HepG2 (cell line): ENCODE data around the gene MYH7. TPM values are rescaled to one million over a fixed set of nuclear protein-coding genes. Genes with fewer than 3 reads are reported as not detected.

Experiments
- ATAC-seq: fragments of 200-7000 bp; cut with Tn5 transposase; 3 replicates; pipeline ENCODE4 v1.9.1; 2020; ENCODE audit warnings: mild to moderate bottlenecking, moderate library complexity
- BruUV-seq: library from RNA; stranded (reverse); fragments of 400-500 nt; replicated peaks from 2 replicates; lab custom pipeline; 2021; lab: Mats Ljungman, UMichigan
- CTCF ChIA-PET: fragments of 300-600 bp; formaldehyde crosslinking; extraction: SDS; loops from one replicate; lab custom pipeline; 2021; ENCODE audit warnings: low total read pairs, inconsistent platforms, low intra/inter-chr PET ratio; lab: Yijun Ruan, JAX
- POLR2A ChIA-PET: fragments of 350-600 bp; sonication (Branson Sonifier 250); formaldehyde crosslinking; loops from one replicate; lab custom pipeline; 2020; ENCODE audit warnings: antibody characterized with exemption, inconsistent platforms; lab: Yijun Ruan, JAX
- DNase-seq: peaks from one replicate; pipeline ENCODE4 v3.0.0-alpha.2; 2015; ENCODE audit warnings: low spot score
- FAIRE-seq: peaks from 3 replicates; lab custom pipeline; 2011; peaks lifted over from hg19 to GRCh38; lab: Jason Lieb, UNC
- H2AFZ ChIP-seq: one replicate; pipeline ENCODE4 v1.6.1; 2011; ENCODE audit warnings: low read length, inconsistent platforms
- H3K27ac ChIP-seq: fragments of 300-600 bp; 3 replicates; pipeline ENCODE4 v1.8.0; 2011; ENCODE audit warnings: mixed run types, mild to moderate bottlenecking, mixed read lengths, low read length, inconsistent platforms; ENCODE audit not compliant: insufficient read depth; ENCODE audit errors: extremely low read length
- H3K27me3 ChIP-seq, 2 experiments: fragments of 200-600 bp in 1 of 2; 2 replicates in 1 of 2; 3 replicates in 1 of 2; pipeline versions ENCODE4 v1.6.0 to v1.8.0; 2011; ENCODE audit warnings: low read length in 2 of 2, mild to moderate bottlenecking in 2 of 2, moderate library complexity in 2 of 2, inconsistent platforms in 1 of 2; ENCODE audit not compliant: insufficient read depth in 2 of 2, control insufficient read depth in 1 of 2
- H3K36me3 ChIP-seq, 2 experiments: fragments of 200-600 bp in 1 of 2; replicated peaks in 1 of 2; 2 replicates in 1 of 2; 3 replicates in 1 of 2; pipeline versions ENCODE4 v1.5.1 to v1.8.0; 2011; ENCODE audit warnings: low read length in 2 of 2, inconsistent platforms in 1 of 2; ENCODE audit not compliant: insufficient read depth in 2 of 2, control insufficient read depth in 1 of 2
- H3K4me1 ChIP-seq: 2 replicates; pipeline ENCODE4 v1.5.1; 2012; ENCODE audit warnings: low read length, inconsistent platforms; ENCODE audit not compliant: insufficient read depth
- H3K4me2 ChIP-seq: 2 replicates; pipeline ENCODE4 v1.6.0; 2011; ENCODE audit warnings: low read depth, low read length, inconsistent platforms
- H3K4me3 ChIP-seq, 3 experiments: fragments of 200-600 bp in 1 of 3; sonication (generic), shearing (Covaris generic) in 1 of 3; replicated peaks in 1 of 3; 2 replicates each; pipeline ENCODE4 v1.5.1; 2011 to 2016; ENCODE audit warnings: low read length in 3 of 3, inconsistent platforms in 2 of 3, low read depth in 2 of 3, mild to moderate bottlenecking in 2 of 3, control low read depth in 1 of 3, mixed read lengths in 1 of 3; ENCODE audit not compliant: insufficient read depth in 1 of 3
- H3K79me2 ChIP-seq: one replicate; pipeline ENCODE4 v1.6.1; 2011; ENCODE audit warnings: low read length, inconsistent platforms; ENCODE audit not compliant: insufficient read depth
- H3K9ac ChIP-seq: 2 replicates; pipeline ENCODE4 v1.6.0; 2011; ENCODE audit warnings: mild to moderate bottlenecking, low read depth, low read length, inconsistent platforms; ENCODE audit not compliant: insufficient read depth
- H3K9me3 ChIP-seq: 2 replicates; pipeline ENCODE4 v1.5.1; 2012; ENCODE audit warnings: mild to moderate bottlenecking, low read length
- H4K20me1 ChIP-seq: 2 replicates; pipeline ENCODE4 v1.6.0; 2011; ENCODE audit warnings: inconsistent platforms, mild to moderate bottlenecking, low read length, moderate library complexity; ENCODE audit not compliant: insufficient read depth
- FUBP1 ChIP-seq: sonication (generic); formaldehyde crosslinking; IDR thresholded peaks from 2 replicates; pipeline ENCODE4 v1.5.1; 2020; ENCODE audit warnings: missing genetic modification reagents, mild to moderate bottlenecking, borderline replicate concordance
- GTF3A ChIP-seq: sonication (generic); formaldehyde crosslinking; conservative IDR thresholded peaks from 2 replicates; pipeline ENCODE4 v1.4.0; 2020; ENCODE audit warnings: mild to moderate bottlenecking, missing genetic modification reagents
- JUNB ChIP-seq: sonication (generic); formaldehyde crosslinking; IDR thresholded peaks from 2 replicates; pipeline ENCODE4 v1.8.0; 2022; ENCODE audit warnings: missing genetic modification reagents, mild to moderate bottlenecking, borderline replicate concordance
- KLF6 ChIP-seq: IDR thresholded peaks from 2 replicates; pipeline ENCODE4 v1.8.0; 2016; ENCODE audit warnings: missing biosample characterization, missing genetic modification reagents
- MTA3 ChIP-seq: sonication (generic); formaldehyde crosslinking; IDR thresholded peaks from 2 replicates; pipeline ENCODE4 v1.4.0; 2020; ENCODE audit warnings: missing genetic modification reagents
- PATZ1 ChIP-seq: sonication (generic); formaldehyde crosslinking; IDR thresholded peaks from 2 replicates; pipeline ENCODE4 v1.4.0; 2020; ENCODE audit warnings: missing genetic modification reagents
- ZBTB26 ChIP-seq: IDR thresholded peaks from 2 replicates; pipeline ENCODE4 v1.6.1; 2016; ENCODE audit warnings: missing compliant biosample characterization, missing genetic modification reagents, borderline replicate concordance
- ZBTB49 ChIP-seq: sonication (generic); formaldehyde crosslinking; IDR thresholded peaks from 2 replicates; pipeline ENCODE4 v1.4.0; 2020; ENCODE audit warnings: missing genetic modification reagents, borderline replicate concordance
- ZMYM3 ChIP-seq: sonication (generic); formaldehyde crosslinking; IDR thresholded peaks from 2 replicates; pipeline ENCODE4 v1.5.1; 2020; ENCODE audit warnings: mild to moderate bottlenecking, missing genetic modification reagents
- ZNF143 ChIP-seq: sonication (generic); formaldehyde crosslinking; IDR thresholded peaks from 2 replicates; pipeline ENCODE4 v1.4.0; 2020; ENCODE audit warnings: missing genetic modification reagents
- ZNF280D ChIP-seq: sonication (generic); formaldehyde crosslinking; IDR thresholded peaks from 2 replicates; pipeline ENCODE4 v1.5.1; 2020; ENCODE audit warnings: mild to moderate bottlenecking, missing genetic modification reagents
- WGBS: methylation state at CpG from one replicate; pipeline ENCODE4 v1.1.6; 2017; ENCODE audit warnings: low lambda C conversion rate; 5-methylcytosine and 5-hydroxymethylcytosine counted together
- in situ Hi-C: cut with HindIII; loops from 2 replicates; pipeline ENCODE4 v1.10.0; 2017; ENCODE audit warnings: low pct_unique_long_range_greater_than_20kb; ENCODE audit not compliant: extremely low pct_ligation_motif_present
- intact Hi-C: fragments of 100-400 bp; cut with micrococcal nuclease; formaldehyde crosslinking; loops from one replicate; pipeline ENCODE4 v1.10.0; 2022; ENCODE audit not compliant: unreplicated experiment
- polyA plus RNA-seq, 8 experiments: library from polyadenylated mRNA; depleted of rRNA in 3 of 8; stranded (reverse) in 7 of 8; unstranded in 1 of 8; fragments of >200 nt; fragmentation: Illumina TruSeq in 4 of 8; extraction: Trizol in 4 of 8; gene quantifications; 2 replicates each; pipeline versions ENCODE4 v1.2.1 to v1.2.3, GENCODE V29; 2011 to 2016; ENCODE audit warnings: low read depth in 4 of 8, missing spikeins in 1 of 8, mixed read lengths in 1 of 8; ENCODE audit not compliant: insufficient read depth in 1 of 8
- total RNA-seq, 5 experiments: library from RNA; depleted of rRNA; stranded (reverse); fragments of >200 nt; fragmentation: Illumina TruSeq; extraction: Trizol; gene quantifications; 2 replicates each; pipeline ENCODE4 v1.2.3, GENCODE V29; 2016; ENCODE audit warnings: low read depth in 1 of 5

MYH7 gene
- total and polyA plus RNA-seq, 2 of the 13 experiments (the other 11 are each of a cell fraction or from before 2014, with no cell fraction given): 0.04 TPM; not detected in 1

GRCh38 chr14:23376482-23377197 lies 58.8 kb downstream of the MYH7 start, which contains the start of gene CMTM5:
Gene CMTM5, plus strand, starts transcription at chr14:23377046. Its CDS starts 206 bp downstream, at chr14:23377252.
- no peaks in the 10 kb centered on the region for H3K36me3 ChIP-seq
- no peak within 1 kb of the TSS for H3K27ac ChIP-seq
- WGBS: 13% methylated on average over 13 of the region's 13 CpGs
- H3K9ac ChIP-seq: no peak within 1 kb of the TSS
- no peaks in the 10 kb centered on the region for H4K20me1 ChIP-seq
- intact Hi-C loops: no loop called here
- ATAC-seq: no peak
- DNase-seq: no peak
- H3K79me2 ChIP-seq: no peaks in the 10 kb centered on the region
- H3K4me3 ChIP-seq: no peak within 1 kb of the TSS
- in situ Hi-C loops: loop anchor here (5.0 kb wide), 2 partner anchors 49 to 114 kb away; no protein-coding TSS in a partner anchor
- no peaks in the 10 kb centered on the region for H3K9me3 ChIP-seq
- no peak for FAIRE-seq
- H3K27me3 ChIP-seq: peaks cover 28 to 87% of the 10 kb centered on the region in 2 experiments
- no peak within 1 kb of the TSS for H3K4me2 ChIP-seq
- H3K4me1 ChIP-seq: no peaks in the 10 kb centered on the region
- H2AFZ ChIP-seq: no peak within 1 kb of the TSS
- no TSS peak for BruUV-seq
- CTCF ChIA-PET: interaction anchor here (5.1 to 5.9 kb wide), 2 partner anchors 49 to 111 kb away, joined by 96 to 111 read pairs; no protein-coding TSS in a partner anchor
- POLR2A ChIA-PET: interaction anchor here (1.2 kb wide), 1 partner anchor 55 kb away, joined by 4 read pairs; no protein-coding TSS in a partner anchor
- TF ChIP-seq KLF6 (CRISPR knock-in tag) (no peak), ZMYM3 (CRISPR knock-in tag) (no peak), MTA3 (CRISPR knock-in tag) (no peak), ZNF143 (CRISPR knock-in tag) (no peak), ZBTB26 (CRISPR knock-in tag) (no peak), PATZ1 (no peak), FUBP1 (CRISPR knock-in tag) (no peak), ZBTB49 (CRISPR knock-in tag) (no peak), JUNB (CRISPR knock-in tag) (no peak), GTF3A (CRISPR knock-in tag) (no peak), ZNF280D (no peak)
